Measurements from ENCODE around the gene IL10RB.

DNA sequence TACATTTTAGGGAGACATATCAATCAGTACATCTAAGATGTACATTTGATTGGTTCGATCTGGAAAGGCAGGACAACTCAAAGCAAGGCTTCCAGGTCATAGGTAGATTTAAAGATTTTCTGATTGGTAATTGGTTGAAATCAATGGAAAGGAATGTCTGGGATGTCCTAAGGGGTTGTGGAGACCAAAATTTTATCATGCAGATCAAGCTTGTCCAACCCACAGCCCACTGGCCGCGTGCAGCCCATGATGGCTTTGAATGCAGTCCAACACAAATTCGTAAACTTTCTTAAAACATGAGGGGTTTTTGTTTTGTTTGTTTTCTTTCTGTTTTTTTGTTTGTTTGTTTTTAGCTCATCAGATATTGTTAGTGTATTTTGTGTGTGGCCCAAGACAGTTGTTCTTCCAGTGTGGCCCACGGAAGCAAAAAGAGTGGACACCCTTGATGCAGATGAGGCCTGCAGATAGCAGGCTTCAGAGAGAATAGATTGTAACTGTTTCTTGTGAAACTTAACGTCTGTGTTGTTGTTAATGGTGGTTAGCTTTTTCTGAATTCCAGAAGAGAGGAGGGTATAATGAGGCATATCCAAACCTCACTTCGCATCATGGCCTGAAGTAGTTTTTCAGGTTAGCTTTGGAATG is 61.7 kb downstream of the IL10RB start:
- TF ChIP-seq POLR2A (IDR thresholded peaks at IDR 0.05) (no peak), CTCF (IDR thresholded peaks at IDR 0.05 in 4 of 5, conservative IDR thresholded peaks at IDR 0.05 in 1 of 5) (no peak)
